Peyer's patch (tissue), 4 donors: ENCODE measurements around the gene DFFB. TPM values are rescaled to one million over a fixed set of nuclear protein-coding genes. Genes with fewer than 3 reads are reported as not detected.

ENCODE experiments used
- DNase-seq, 3 donors: peaks; one replicate each; pipeline ENCODE4 v3.0.0-alpha.2; 2017 to 2019
- H3K27ac ChIP-seq, 4 donors: fragments of 200-600 bp; sonication (generic); one replicate each; pipeline ENCODE4 v1.5.1; 2016 to 2019
- H3K27me3 ChIP-seq, 2 donors: fragments of 200-600 bp; sonication (generic); one replicate each; pipeline ENCODE4 v1.5.1; 2019
- H3K36me3 ChIP-seq, 3 donors: fragments of 200-600 bp; sonication (generic); one replicate each; pipeline ENCODE4 v1.5.1; 2016 to 2019
- H3K4me1 ChIP-seq, 4 donors: fragments of 200-600 bp; sonication (generic); one replicate each; pipeline ENCODE4 v1.5.1; 2016 to 2019
- H3K4me3 ChIP-seq, 4 donors: fragments of 200-600 bp; sonication (generic); 1 replicate in 3 of 4; 2 replicates in 1 of 4; pipeline ENCODE4 v1.5.1; 2016 to 2019; ENCODE audit warnings: mild to moderate bottlenecking in 1 of 4
- H3K9me3 ChIP-seq, 4 donors: fragments of 200-600 bp; sonication (generic); one replicate each; pipeline ENCODE4 v1.5.1; 2016 to 2019; ENCODE audit warnings: mild to moderate bottlenecking in 1 of 4
- POLR2A ChIP-seq, 2 donors: fragments of 450-650 bp; IDR thresholded peaks; one replicate each; pipeline ENCODE4 v1.5.1; 2017; ENCODE audit warnings: antibody characterized with exemption in 2 of 2, mild to moderate bottlenecking in 2 of 2, moderate library complexity in 2 of 2
- total RNA-seq, 4 donors: library from RNA; depleted of rRNA; stranded (reverse); fragments of >200 nt; gene quantifications; one replicate each; pipeline ENCODE4 v1.1.0, GENCODE V29; 2016
- TF ChIP-seq, protein P1 (sequence below), 6 experiments: fragments of 450-650 bp in 4 of 6; fragments of 200-600 bp in 2 of 6; sonication (generic) in 1 of 6; IDR thresholded peaks; one replicate each; pipeline ENCODE4 v1.5.1; 2017 to 2019; ENCODE audit warnings: antibody characterized with exemption in 6 of 6, mild to moderate bottlenecking in 3 of 6, moderate library complexity in 1 of 6

The DFFB gene
- total RNA-seq, 4 donors from 2014 or later, result 6.8 to 22.8 (median 13.7) TPM

DNA sequence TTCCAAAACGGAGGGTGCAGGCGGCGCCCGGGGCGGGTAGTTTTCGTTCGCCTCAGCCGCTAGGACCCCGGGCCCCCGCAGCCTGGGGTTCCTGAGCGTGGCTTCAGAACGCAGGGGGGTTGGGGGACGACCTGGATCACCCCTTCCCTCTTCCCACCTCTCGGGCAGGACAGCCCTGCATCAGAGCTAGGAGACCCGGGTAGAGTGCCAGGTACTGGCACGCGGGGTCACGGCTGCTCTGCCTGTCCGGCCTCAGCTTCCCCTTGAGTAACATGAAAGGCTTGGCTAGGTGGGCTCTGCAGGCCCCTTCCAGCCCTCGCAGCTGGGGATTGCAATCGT, 484 bp downstream of the DFFB start:
- no peak for DNase-seq
- TF ChIP-seq, protein P1, sequence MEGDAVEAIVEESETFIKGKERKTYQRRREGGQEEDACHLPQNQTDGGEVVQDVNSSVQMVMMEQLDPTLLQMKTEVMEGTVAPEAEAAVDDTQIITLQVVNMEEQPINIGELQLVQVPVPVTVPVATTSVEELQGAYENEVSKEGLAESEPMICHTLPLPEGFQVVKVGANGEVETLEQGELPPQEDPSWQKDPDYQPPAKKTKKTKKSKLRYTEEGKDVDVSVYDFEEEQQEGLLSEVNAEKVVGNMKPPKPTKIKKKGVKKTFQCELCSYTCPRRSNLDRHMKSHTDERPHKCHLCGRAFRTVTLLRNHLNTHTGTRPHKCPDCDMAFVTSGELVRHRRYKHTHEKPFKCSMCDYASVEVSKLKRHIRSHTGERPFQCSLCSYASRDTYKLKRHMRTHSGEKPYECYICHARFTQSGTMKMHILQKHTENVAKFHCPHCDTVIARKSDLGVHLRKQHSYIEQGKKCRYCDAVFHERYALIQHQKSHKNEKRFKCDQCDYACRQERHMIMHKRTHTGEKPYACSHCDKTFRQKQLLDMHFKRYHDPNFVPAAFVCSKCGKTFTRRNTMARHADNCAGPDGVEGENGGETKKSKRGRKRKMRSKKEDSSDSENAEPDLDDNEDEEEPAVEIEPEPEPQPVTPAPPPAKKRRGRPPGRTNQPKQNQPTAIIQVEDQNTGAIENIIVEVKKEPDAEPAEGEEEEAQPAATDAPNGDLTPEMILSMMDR (IDR thresholded peaks at IDR 0.05), result no peak
- TF ChIP-seq POLR2A (IDR thresholded peaks at IDR 0.05), result no peak
- H3K36me3 ChIP-seq, result no peaks in the 10 kb centered on the region

DNA sequence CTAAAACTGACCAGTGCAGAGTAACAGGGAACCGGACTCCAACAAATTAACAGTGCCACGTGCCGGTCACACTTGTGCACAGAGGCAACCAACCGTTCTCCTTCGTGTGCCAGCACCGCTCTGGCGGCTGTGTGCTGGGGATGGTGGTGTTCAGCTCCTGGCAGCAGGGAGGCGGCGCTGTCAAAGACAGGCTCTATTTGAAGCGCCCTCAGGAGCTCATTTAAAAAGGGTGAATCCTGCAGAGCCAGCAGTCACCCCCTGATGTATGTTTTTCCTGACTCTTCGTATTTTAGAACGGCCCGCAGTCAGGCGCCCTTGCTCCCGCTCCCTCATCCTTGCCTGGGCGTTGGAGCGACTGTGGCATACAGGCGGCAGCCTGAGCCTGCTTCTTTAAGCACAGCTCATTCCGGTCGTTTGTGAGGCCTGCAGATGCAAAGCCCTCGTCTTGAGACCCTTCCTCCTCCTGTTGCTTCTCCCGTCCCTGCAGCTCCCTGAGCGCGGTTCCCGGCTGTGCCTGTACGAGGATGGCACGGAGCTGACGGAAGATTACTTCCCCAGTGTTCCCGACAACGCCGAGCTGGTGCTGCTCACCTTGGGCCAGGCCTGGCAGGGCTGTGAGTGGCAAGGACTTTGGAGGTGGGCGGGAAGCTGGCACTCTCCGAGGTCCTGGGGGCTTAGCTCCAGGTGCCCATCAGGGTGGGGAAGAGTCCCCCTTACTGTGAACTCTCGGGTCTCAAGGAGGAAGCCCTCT, 1.1 kb downstream of the DFFB start:
- H3K27ac ChIP-seq, result no peak overlapping the region
- DNase-seq, result peak in 2 of 3 donors; percentile 54 to 59
- no peak for TF ChIP-seq POLR2A (IDR thresholded peaks at IDR 0.05)
- TF ChIP-seq, protein P1 (IDR thresholded peaks at IDR 0.05), result peak in 1 of 6 experiments; percentile 20

More for the DNA sequence above, 484 bp downstream of the DFFB start:
- Histone ChIP-seq H3K27ac (peak overlapping the region; percentile 77 to 90 (median 84)), H3K4me3 (peak overlapping the region; percentile 82 to 99 (median 95)), H3K4me1 (peaks cover 4 to 23% (median 15%) of the 10 kb centered on the region in 4 donors), H3K27me3 (no peaks in the 10 kb centered on the region), H3K9me3 (no peaks in the 10 kb centered on the region)

DNA sequence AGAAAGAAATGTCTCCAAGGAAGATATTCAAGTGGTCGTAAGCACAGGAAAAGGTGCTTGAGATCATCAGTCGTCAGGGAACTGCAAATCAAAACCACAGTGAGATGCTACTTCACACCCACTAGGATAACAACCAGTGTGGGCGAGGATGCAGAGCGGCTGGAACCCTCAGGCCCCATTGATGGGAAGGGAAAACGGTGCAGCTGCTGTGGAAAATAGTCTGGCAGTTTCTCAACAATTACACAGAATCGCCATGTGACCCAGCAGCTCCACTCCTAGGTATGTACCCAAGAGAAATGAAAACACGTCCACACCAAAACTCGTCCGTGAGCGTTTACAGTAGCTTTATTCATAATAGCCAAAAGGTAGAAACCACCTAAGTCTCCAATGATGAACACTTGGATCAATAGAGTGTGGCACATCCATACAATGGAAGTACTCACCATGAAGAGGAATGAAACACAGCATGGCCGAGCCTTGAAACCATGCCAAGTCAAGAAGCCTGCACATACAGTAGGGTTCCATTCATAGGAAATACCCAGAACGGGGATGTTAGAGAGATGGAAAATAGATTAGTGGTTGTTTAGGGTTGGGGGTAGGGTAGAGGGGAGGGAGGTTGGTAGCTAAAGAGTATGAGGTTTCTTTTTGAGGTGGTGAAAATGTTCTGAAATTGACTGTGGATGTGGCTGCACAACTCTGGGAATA, 6.1 kb downstream of the DFFB start:
- no peak overlapping the region for H3K27ac ChIP-seq
- no peaks in the 10 kb centered on the region for H3K27me3 ChIP-seq
- no peak overlapping the region for H3K4me3 ChIP-seq
- no peaks in the 10 kb centered on the region for H3K9me3 ChIP-seq
- H3K36me3 ChIP-seq, result peaks cover 0 to 9% (median 0%) of the 10 kb centered on the region in 3 donors
- H3K4me1 ChIP-seq, result peaks cover 0 to 6% (median 1%) of the 10 kb centered on the region in 4 donors
- no peak for TF ChIP-seq POLR2A (IDR thresholded peaks at IDR 0.05)
- DNase-seq, result peak in 1 of 3 donors; percentile 1

More for the DNA sequence above, 1.1 kb downstream of the DFFB start:
- Histone ChIP-seq H3K4me1 (peaks cover 4 to 23% (median 15%) of the 10 kb centered on the region in 4 donors), H3K9me3 (no peaks in the 10 kb centered on the region), H3K4me3 (peak overlapping the region; percentile 82 to 99 (median 95)), H3K36me3 (no peaks in the 10 kb centered on the region), H3K27me3 (no peaks in the 10 kb centered on the region)

DNA sequence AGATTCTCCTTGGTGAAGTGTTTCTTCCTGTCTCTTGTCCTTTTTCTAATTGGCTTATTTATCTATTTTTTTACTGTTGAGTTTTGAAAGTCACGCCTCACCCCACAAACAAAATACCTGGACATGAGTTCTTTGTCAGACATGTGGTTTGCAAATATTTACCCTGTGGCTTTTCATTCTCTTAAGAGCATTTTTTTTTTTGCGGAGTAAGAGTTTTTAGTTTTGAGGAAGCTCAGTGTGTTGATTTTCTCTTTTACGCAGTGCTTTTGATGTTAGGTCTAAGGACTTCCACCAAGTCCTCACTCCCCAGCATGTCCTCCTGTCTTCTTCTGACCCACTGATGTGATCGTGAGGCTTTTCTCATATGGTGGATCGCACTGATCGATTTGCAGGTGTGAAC, 7.6 kb downstream of the DFFB start:
- no peaks in the 10 kb centered on the region for H3K27me3 ChIP-seq

DNA sequence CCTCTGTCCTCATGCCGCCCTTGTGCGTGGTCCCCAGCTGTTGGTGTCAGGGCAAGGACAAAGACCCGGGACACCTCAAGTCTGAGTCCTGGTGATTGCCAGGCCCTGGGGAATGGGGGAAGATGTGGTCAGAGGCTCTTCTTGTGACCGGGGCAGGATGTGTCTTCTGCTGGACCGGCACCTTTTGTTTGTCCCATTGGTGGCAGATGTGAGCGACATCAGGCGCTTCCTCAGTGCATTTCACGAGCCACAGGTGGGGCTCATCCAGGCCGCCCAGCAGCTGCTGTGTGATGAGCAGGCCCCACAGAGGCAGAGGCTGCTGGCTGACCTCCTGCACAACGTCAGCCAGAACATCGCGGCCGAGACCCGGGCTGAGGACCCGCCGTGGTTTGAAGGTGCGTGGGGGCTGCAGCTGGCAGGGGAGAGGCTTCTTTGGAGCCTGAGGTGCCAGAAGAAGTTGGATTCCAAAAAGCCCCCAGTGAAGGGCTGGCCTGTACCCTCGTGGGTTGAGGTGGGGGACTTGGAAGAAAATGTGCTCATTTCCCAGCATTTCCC, 8.4 kb downstream of the DFFB start:
- no peak for TF ChIP-seq POLR2A (IDR thresholded peaks at IDR 0.05)
- Histone ChIP-seq H3K9me3 (no peaks in the 10 kb centered on the region), H3K27ac (no peak overlapping the region), H3K36me3 (peaks cover 0 to 24% (median 0%) of the 10 kb centered on the region in 3 donors), H3K27me3 (no peaks in the 10 kb centered on the region), H3K4me1 (no peaks in the 10 kb centered on the region), H3K4me3 (no peak overlapping the region)
- DNase-seq, result peak in 1 of 3 donors; percentile 35

More for the DNA sequence above, 7.6 kb downstream of the DFFB start:
- TF ChIP-seq POLR2A (IDR thresholded peaks at IDR 0.05), result no peak
- TF ChIP-seq, protein P1 (IDR thresholded peaks at IDR 0.05), result no peak
- H3K9me3 ChIP-seq, result no peaks in the 10 kb centered on the region
- no peak for DNase-seq
- H3K4me3 ChIP-seq, result no peak overlapping the region
- no peak overlapping the region for H3K27ac ChIP-seq
- peaks cover 0 to 16% (median 0%) of the 10 kb centered on the region in 3 donors for H3K36me3 ChIP-seq
- no peaks in the 10 kb centered on the region for H3K4me1 ChIP-seq

DNA sequence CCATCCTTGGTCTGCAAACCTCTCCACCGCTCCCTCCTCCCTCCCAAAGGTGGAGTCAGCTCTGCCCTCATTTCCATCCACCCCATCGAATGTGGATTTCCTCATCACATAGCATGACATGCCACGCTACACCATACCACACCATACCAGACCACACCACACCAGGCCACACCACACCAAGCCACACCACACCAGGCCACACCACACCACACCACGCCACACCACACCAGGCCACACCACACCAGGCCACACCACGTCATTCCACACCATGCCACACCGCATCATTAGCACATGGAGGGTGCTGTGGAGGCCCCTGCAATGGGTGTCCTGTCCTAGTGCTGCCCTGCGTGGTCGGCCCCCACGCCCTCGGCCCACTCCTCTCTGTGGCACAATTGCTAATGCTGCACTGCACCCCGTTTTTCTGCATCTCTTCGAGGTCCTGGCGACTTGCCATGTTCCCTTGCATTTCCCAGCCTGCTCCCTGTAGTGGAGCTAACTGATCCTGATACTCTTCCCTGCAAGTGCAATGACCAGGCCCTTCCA, 11.3 kb downstream of the DFFB start:
- Histone ChIP-seq H3K27ac (no peak overlapping the region), H3K4me3 (no peak overlapping the region), H3K9me3 (no peaks in the 10 kb centered on the region), H3K27me3 (no peaks in the 10 kb centered on the region), H3K36me3 (peaks cover 0 to 46% (median 0%) of the 10 kb centered on the region in 3 donors), H3K4me1 (no peaks in the 10 kb centered on the region)
- no peak for TF ChIP-seq POLR2A (IDR thresholded peaks at IDR 0.05)
- TF ChIP-seq, protein P1 (IDR thresholded peaks at IDR 0.05), result no peak
- DNase-seq, result no peak
